Esophagus squamous epithelium (tissue), 5 donors: Measurements from ENCODE around the gene IL1R2. TPM values are rescaled to one million over a fixed set of nuclear protein-coding genes. Genes with fewer than 3 reads are reported as not detected.

ENCODE experiments used
- DNase-seq: peaks from one replicate; lab custom pipeline; 2025; lab: John Stamatoyannopoulos, UW
- H3K27ac ChIP-seq, 4 donors: fragments of 200-600 bp; sonication (generic); one replicate each; pipeline ENCODE4 v1.5.1; 2016 to 2019; ENCODE audit warnings: mild to moderate bottlenecking in 1 of 4
- H3K27me3 ChIP-seq, 4 donors: fragments of 200-600 bp; sonication (generic); 1 replicate in 3 of 4; 2 replicates in 1 of 4; pipeline versions ENCODE4 v1.5.1 to v1.6.0; 2017 to 2021; ENCODE audit warnings: antibody characterized with exemption in 1 of 4
- H3K36me3 ChIP-seq, 3 donors: fragments of 200-600 bp; sonication (generic); one replicate each; pipeline ENCODE4 v1.5.1; 2016 to 2019
- H3K4me1 ChIP-seq, 3 donors: fragments of 200-600 bp; sonication (generic); one replicate each; pipeline ENCODE4 v1.5.1; 2017 to 2019
- H3K4me3 ChIP-seq, 4 donors: fragments of 200-600 bp; sonication (generic); 1 replicate in 3 of 4; 2 replicates in 1 of 4; pipeline ENCODE4 v1.5.1; 2016 to 2019; ENCODE audit warnings: mild to moderate bottlenecking in 2 of 4, moderate library complexity in 1 of 4
- H3K9me3 ChIP-seq, 3 donors: fragments of 200-600 bp; sonication (generic); one replicate each; pipeline ENCODE4 v1.5.1; 2016 to 2019
- CTCF ChIP-seq, 6 experiments: fragments of 450-650 bp in 4 of 6; fragments of 200-600 bp in 2 of 6; sonication (generic) in 2 of 6; IDR thresholded peaks; one replicate each; pipeline ENCODE4 v1.5.1; 2016 to 2019; ENCODE audit warnings: antibody characterized with exemption in 6 of 6, mild to moderate bottlenecking in 4 of 6, moderate library complexity in 4 of 6
- POLR2A ChIP-seq, 4 donors: fragments of 450-650 bp; IDR thresholded peaks; one replicate each; pipeline ENCODE4 v1.6.1; 2017; ENCODE audit warnings: antibody characterized with exemption in 4 of 4, mild to moderate bottlenecking in 4 of 4, moderate library complexity in 3 of 4
- WGBS, 2 donors: methylation state at CpG; one replicate each; pipeline ENCODE4 v1.1.5; 2018; 5-methylcytosine and 5-hydroxymethylcytosine counted together
- intact Hi-C: fragments of 100-400 bp; cut with DNase I; formaldehyde crosslinking; loops from one replicate; pipeline ENCODE4 v1.15.0; 2022
- total RNA-seq, 4 donors: library from RNA; depleted of rRNA; stranded (reverse); fragments of >200 nt; gene quantifications; one replicate each; pipeline ENCODE4 v1.1.0, GENCODE V29; 2016
- donor health status: DM: yes; HTN: yes; CAD: no.

The IL1R2 gene
- total RNA-seq, 4 donors from 2014 or later: 24.1 to 182 (median 78.0) TPM

- 66 to 74% methylated on average over 13 to 14 of the region's 14 CpGs for WGBS, 2 donors
- DNase-seq: no peak
- no peaks in the 10 kb centered on the region for H3K9me3 ChIP-seq
- no peaks in the 10 kb centered on the region for H3K36me3 ChIP-seq
- intact Hi-C loops: no loop called here
- H3K27me3 ChIP-seq: no peaks in the 10 kb centered on the region
- TF ChIP-seq CTCF (IDR thresholded peaks at IDR 0.05): no peak
- TF ChIP-seq POLR2A (IDR thresholded peaks at IDR 0.05): no peak
- peaks cover 9 to 74% (median 23%) of the 10 kb centered on the region in 3 donors for H3K4me1 ChIP-seq
- H3K4me3 ChIP-seq: no peak overlapping the region
- peak overlapping the region; percentile 40 to 93 (median 72) for H3K27ac ChIP-seq
Observed at GRCh38 chr2:102057502-102058292, 65.9 kb downstream of the IL1R2 start.

GRCh38 chr2:102058293-102058833 is 66.6 kb downstream of the IL1R2 start:
- DNase-seq: no peak
- Histone ChIP-seq H3K4me3 (no peak overlapping the region), H3K36me3 (no peaks in the 10 kb centered on the region), H3K27me3 (no peaks in the 10 kb centered on the region), H3K4me1 (peaks cover 16 to 74% (median 26%) of the 10 kb centered on the region in 3 donors), H3K27ac (peak overlapping the region; percentile 40 to 93 (median 72)), H3K9me3 (no peaks in the 10 kb centered on the region)
- intact Hi-C loops: no loop called here
- TF ChIP-seq CTCF (IDR thresholded peaks at IDR 0.05) (no peak), POLR2A (IDR thresholded peaks at IDR 0.05) (no peak)
- WGBS, 2 donors: 87 to 89% methylated on average over 7 of the region's 8 CpGs

- Histone ChIP-seq H3K9me3 (no peaks in the 10 kb centered on the region), H3K4me1 (peaks cover 24 to 79% (median 34%) of the 10 kb centered on the region in 3 donors), H3K4me3 (no peak overlapping the region), H3K27me3 (no peaks in the 10 kb centered on the region), H3K27ac (peak overlapping the region in 3 of 4 donors; percentile 65 to 93 (median 79)), H3K36me3 (no peaks in the 10 kb centered on the region)
- intact Hi-C loops: no loop called here
- WGBS, 2 donors: 50 to 77% methylated on average over 1 of the region's 1 CpG
- TF ChIP-seq CTCF (IDR thresholded peaks at IDR 0.05): no peak
- no peak for TF ChIP-seq POLR2A (IDR thresholded peaks at IDR 0.05)
- DNase-seq: no peak
Observed at GRCh38 chr2:102059151-102059550, 67.4 kb downstream of the IL1R2 start.

GRCh38 chr2:102060047-102060446 is 68.3 kb downstream of the IL1R2 start:
- no peak for TF ChIP-seq POLR2A (IDR thresholded peaks at IDR 0.05)
- no peak for TF ChIP-seq CTCF (IDR thresholded peaks at IDR 0.05)
- peaks cover 33 to 87% (median 42%) of the 10 kb centered on the region in 3 donors for H3K4me1 ChIP-seq
- intact Hi-C loops: no loop called here
- H3K36me3 ChIP-seq: no peaks in the 10 kb centered on the region
- H3K27me3 ChIP-seq: no peaks in the 10 kb centered on the region
- no peak for DNase-seq
- H3K4me3 ChIP-seq: no peak overlapping the region
- 74 to 78% methylated on average over 3 of the region's 3 CpGs for whole genome bisulfite sequencing, 2 donors
- peak overlapping the region in 3 of 4 donors; percentile 45 to 93 (median 79) for H3K27ac ChIP-seq
- peaks cover 0 to 3% (median 0%) of the 10 kb centered on the region in 3 donors for H3K9me3 ChIP-seq

- Histone ChIP-seq H3K36me3 (no peaks in the 10 kb centered on the region), H3K27me3 (no peaks in the 10 kb centered on the region), H3K4me3 (no peak overlapping the region), H3K27ac (peak overlapping the region in 3 of 4 donors; percentile 45 to 93 (median 72)), H3K9me3 (peaks cover 0 to 10% (median 0%) of the 10 kb centered on the region in 3 donors), H3K4me1 (peaks cover 34 to 87% (median 49%) of the 10 kb centered on the region in 3 donors)
- no peak for TF ChIP-seq CTCF (IDR thresholded peaks at IDR 0.05)
- no peak for TF ChIP-seq POLR2A (IDR thresholded peaks at IDR 0.05)
- 54 to 63% methylated on average over 4 of the region's 4 CpGs for WGBS, 2 donors
- intact Hi-C loops: no loop called here
- no peak for DNase-seq
Observed at GRCh38 chr2:102060792-102061191, 69.0 kb downstream of the IL1R2 start.
